Smooth muscle cell (in vitro differentiated cells): ENCODE measurements around the gene SRD5A2. TPM values are rescaled to one million over a fixed set of nuclear protein-coding genes. Genes with fewer than 3 reads are reported as not detected.

ENCODE experiments used
- DNase-seq: peaks from one replicate; lab custom pipeline; 2025; ENCODE audit not compliant: unreplicated experiment; lab: John Stamatoyannopoulos, UW
- H2AFZ ChIP-seq: fragments of 200-600 bp; sonication (generic); 2 replicates; pipeline ENCODE4 v1.6.0; 2016; ENCODE audit warnings: antibody characterized with exemption, low read depth, mild to moderate bottlenecking
- H3F3A ChIP-seq: fragments of 200-600 bp; sonication (generic); 2 replicates; pipeline ENCODE4 v1.6.0; 2017; ENCODE audit warnings: antibody characterized with exemption, low read depth
- H3K27ac ChIP-seq: fragments of 200-600 bp; sonication (generic); 2 replicates; pipeline ENCODE4 v1.5.1; 2016; ENCODE audit warnings: low read depth, mild to moderate bottlenecking
- H3K27me3 ChIP-seq: fragments of 200-600 bp; sonication (generic); 2 replicates; pipeline ENCODE4 v1.6.1; 2016; ENCODE audit warnings: low read depth, mild to moderate bottlenecking
- H3K36me3 ChIP-seq: fragments of 200-600 bp; sonication (generic); 2 replicates; pipeline ENCODE4 v1.5.1; 2016; ENCODE audit warnings: low read depth
- H3K4me1 ChIP-seq: fragments of 200-600 bp; sonication (generic); 2 replicates; pipeline ENCODE4 v1.5.1; 2016; ENCODE audit warnings: low read depth
- H3K4me2 ChIP-seq: fragments of 200-600 bp; sonication (generic); 2 replicates; pipeline ENCODE4 v1.6.0; 2016; ENCODE audit warnings: mild to moderate bottlenecking
- H3K4me3 ChIP-seq: fragments of 200-600 bp; sonication (generic); 2 replicates; pipeline ENCODE4 v1.5.1; 2016; ENCODE audit warnings: mild to moderate bottlenecking
- H3K79me2 ChIP-seq: fragments of 200-600 bp; sonication (generic); 2 replicates; pipeline ENCODE4 v1.6.0; 2016; ENCODE audit warnings: low read depth, mild to moderate bottlenecking
- H3K9ac ChIP-seq: fragments of 200-600 bp; sonication (generic); 2 replicates; pipeline ENCODE4 v1.6.0; 2016; ENCODE audit warnings: low read depth
- H3K9me3 ChIP-seq: fragments of 200-600 bp; sonication (generic); replicated peaks from 2 replicates; pipeline ENCODE4 v1.5.1; 2016; ENCODE audit warnings: low read depth
- H4K20me1 ChIP-seq: fragments of 200-600 bp; sonication (generic); 2 replicates; pipeline ENCODE4 v1.6.0; 2016; ENCODE audit warnings: low read depth
- CTCF ChIP-seq: fragments of 200-600 bp; sonication (generic); IDR thresholded peaks from 2 replicates; pipeline ENCODE4 v1.5.1; 2017; ENCODE audit warnings: borderline replicate concordance, mild to moderate bottlenecking, antibody characterized with exemption; ENCODE audit not compliant: insufficient read depth, poor library complexity, severe bottlenecking
- WGBS: methylation state at CpG from one replicate; pipeline ENCODE4 v1.1.7; 2016; ENCODE audit warnings: low lambda C conversion rate; 5-methylcytosine and 5-hydroxymethylcytosine counted together
- polyA plus RNA-seq: library from polyadenylated mRNA; unstranded; fragments of >200 nt; fragmentation: Nextera tagmentation; extraction: Ambion mirVana; gene quantifications from 2 replicates; pipeline ENCODE4 v1.2.1, GENCODE V29; 2016
- total RNA-seq: library from RNA; depleted of rRNA; stranded (reverse); fragments of >200 nt; gene quantifications from 2 replicates; pipeline ENCODE4 v1.2.3, GENCODE V29; 2014

SRD5A2 gene
- total and polyA plus RNA-seq, 2 experiments from 2014 or later = 0.04 TPM; not detected in 1

DNA sequence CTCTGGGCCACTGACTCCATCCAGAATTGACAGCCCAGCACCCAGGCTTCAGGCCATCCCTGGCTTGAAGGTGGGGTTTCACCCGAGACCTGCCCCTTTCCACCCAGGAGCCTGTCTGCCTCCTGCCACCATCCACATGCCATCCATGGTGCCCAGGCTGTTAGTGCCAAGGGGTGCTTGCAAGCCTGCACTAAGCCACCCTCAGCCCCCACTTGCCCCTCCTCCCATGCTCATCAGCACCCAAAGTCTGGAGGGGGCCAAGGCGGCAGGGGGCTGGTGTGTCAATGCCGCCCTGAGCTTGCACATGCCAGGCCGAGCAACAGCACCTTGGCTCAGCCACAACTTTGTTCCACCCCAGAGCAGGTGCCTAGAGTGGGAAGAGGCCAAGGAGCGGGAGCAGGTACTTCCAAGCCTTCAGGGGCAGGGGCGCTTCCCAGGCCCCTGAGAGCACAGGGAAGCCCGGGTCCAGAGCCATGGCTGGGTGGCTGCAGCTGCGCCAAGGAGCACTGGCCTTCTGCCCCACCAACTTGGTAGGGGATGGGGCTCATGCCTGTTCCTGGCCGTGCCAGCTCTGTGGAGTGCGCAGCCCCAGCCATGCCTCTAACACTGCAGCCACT is 12.0 kb downstream of the SRD5A2 start:
- no peaks in the 10 kb centered on the region for H3K36me3 ChIP-seq
- H3K4me3 ChIP-seq = no peak overlapping the region
- 94% methylated on average over 9 of the region's 10 CpGs for WGBS
- H3K79me2 ChIP-seq = no peaks in the 10 kb centered on the region
- no peak overlapping the region for H3K4me2 ChIP-seq
- H4K20me1 ChIP-seq = no peaks in the 10 kb centered on the region
- no peak for TF ChIP-seq CTCF
- H3F3A ChIP-seq = no peaks in the 10 kb centered on the region
- no peak for DNase-seq
- no peaks in the 10 kb centered on the region for H3K4me1 ChIP-seq
- no peak overlapping the region for H3K9ac ChIP-seq
- H2AFZ ChIP-seq = no peak overlapping the region
- no peaks in the 10 kb centered on the region for H3K9me3 ChIP-seq
- no peak overlapping the region for H3K27ac ChIP-seq
- peaks cover 18% of the 10 kb centered on the region for H3K27me3 ChIP-seq

GRCh38 chr2:31567679-31568078 is 13.1 kb downstream of the SRD5A2 start:
- WGBS = 93% methylated on average over 3 of the region's 3 CpGs
- DNase-seq = no peak
- no peak overlapping the region for H3K4me3 ChIP-seq
- H3K4me2 ChIP-seq = no peak overlapping the region
- H3K36me3 ChIP-seq = no peaks in the 10 kb centered on the region
- peaks cover 18% of the 10 kb centered on the region for H3K27me3 ChIP-seq
- no peak overlapping the region for H3K27ac ChIP-seq
- H3K9ac ChIP-seq = no peak overlapping the region
- no peak overlapping the region for H2AFZ ChIP-seq
- TF ChIP-seq CTCF = no peak
- no peaks in the 10 kb centered on the region for H4K20me1 ChIP-seq
- H3F3A ChIP-seq = no peaks in the 10 kb centered on the region
- no peaks in the 10 kb centered on the region for H3K9me3 ChIP-seq
- H3K79me2 ChIP-seq = no peaks in the 10 kb centered on the region
- no peaks in the 10 kb centered on the region for H3K4me1 ChIP-seq

GRCh38 chr2:31563273-31563839 is 17.4 kb downstream of the SRD5A2 start:
- Histone ChIP-seq H2AFZ (no peak overlapping the region), H4K20me1 (no peaks in the 10 kb centered on the region), H3K27me3 (peaks cover 21% of the 10 kb centered on the region), H3K4me2 (no peak overlapping the region), H3K9ac (no peak overlapping the region), H3K79me2 (no peaks in the 10 kb centered on the region), H3K4me3 (no peak overlapping the region), H3F3A (no peaks in the 10 kb centered on the region), H3K4me1 (no peaks in the 10 kb centered on the region), H3K27ac (no peak overlapping the region), H3K36me3 (no peaks in the 10 kb centered on the region), H3K9me3 (no peaks in the 10 kb centered on the region)
- no peak for DNase-seq
- 48% methylated on average over 1 of the region's 1 CpG for WGBS
- no peak for TF ChIP-seq CTCF

- WGBS = 0% methylated on average over 1 of the region's 1 CpG
- DNase-seq = no peak
These were observed 18.9 kb downstream of the SRD5A2 start for GRCh38 chr2:31561823-31562222.

More at GRCh38 chr2:31561823-31562222, 18.9 kb downstream of the SRD5A2 start:
- Histone ChIP-seq H3K9ac (no peak overlapping the region), H3K4me1 (no peaks in the 10 kb centered on the region), H3K4me3 (no peak overlapping the region), H3K27ac (no peak overlapping the region), H4K20me1 (no peaks in the 10 kb centered on the region), H3K9me3 (no peaks in the 10 kb centered on the region), H3F3A (no peaks in the 10 kb centered on the region), H3K27me3 (peaks cover 18% of the 10 kb centered on the region), H2AFZ (no peak overlapping the region), H3K36me3 (no peaks in the 10 kb centered on the region), H3K4me2 (no peak overlapping the region), H3K79me2 (no peaks in the 10 kb centered on the region)
- TF ChIP-seq CTCF = no peak
